GM12873 (cell line): ENCODE measurements around the gene HAPLN1.

Source experiments
- CTCF ChIP-seq: IDR thresholded peaks from 2 replicates; pipeline ENCODE4 v1.5.1; 2012; ENCODE audit warnings: low read depth, mild to moderate bottlenecking, moderate library complexity, low read length, control low read depth; ENCODE audit not compliant: insufficient read depth; ENCODE audit errors: missing control alignments

HAPLN1 gene

GRCh38 chr5:83608122-83608521 lies 112.5 kb downstream of the HAPLN1 start:
- peak; percentile 67 for TF ChIP-seq CTCF

- TF ChIP-seq CTCF, result no peak
Observed at GRCh38 chr5:83595217-83595616, 125.4 kb downstream of the HAPLN1 start.

- TF ChIP-seq CTCF, result no peak
Observed at GRCh38 chr5:83590966-83591365, 129.7 kb downstream of the HAPLN1 start.

GRCh38 chr5:83589786-83590185 lies 130.9 kb downstream of the HAPLN1 start:
- TF ChIP-seq CTCF, result no peak
